H1 (cell line): ENCODE measurements around the gene MESD. TPM values are rescaled to one million over a fixed set of nuclear protein-coding genes. Genes with fewer than 3 reads are reported as not detected.

Experiments used
- CTCF ChIA-PET: fragments of 300-600 bp; sonication (Branson Sonifier 250); formaldehyde crosslinking; loops from one replicate; lab custom pipeline; 2021; ENCODE audit not compliant: partially characterized antibody; lab: Charles Lee
- POLR2A ChIA-PET: fragments of 300-600 bp; sonication (Branson Sonifier 250); formaldehyde crosslinking; loops from one replicate; lab custom pipeline; 2021; ENCODE audit warnings: inconsistent platforms; ENCODE audit not compliant: partially characterized antibody; lab: Charles Lee
- DNase-seq, 2 experiments: peaks; one replicate each; pipeline versions ENCODE4 v3.0.0 to v3.0.0-alpha.2; 2010 to 2022; ENCODE audit warnings: low spot score in 2 of 2, low read depth in 1 of 2, mixed read lengths in 1 of 2
- FAIRE-seq: peaks from 2 replicates; lab custom pipeline; 2011; peaks lifted over from hg19 to GRCh38; lab: Jason Lieb, UNC
- H2AFZ ChIP-seq: 2 replicates; pipeline ENCODE4 v1.8.1; 2012; ENCODE audit warnings: low read length, inconsistent platforms
- H2AK5ac ChIP-seq: 2 replicates; pipeline ENCODE4 v1.6.1; 2013; ENCODE audit warnings: low read depth, low read length
- H2BK120ac ChIP-seq: replicated peaks from 2 replicates; pipeline ENCODE3; 2013; ENCODE audit warnings: low read depth, low read length, inconsistent platforms
- H2BK12ac ChIP-seq: 2 replicates; pipeline ENCODE4 v1.6.1; 2013; ENCODE audit warnings: low read depth, low read length
- H2BK15ac ChIP-seq: 2 replicates; pipeline ENCODE4 v1.6.1; 2013; ENCODE audit warnings: low read length
- H2BK20ac ChIP-seq: 2 replicates; pipeline ENCODE4 v1.6.1; 2013; ENCODE audit warnings: low read length
- H2BK5ac ChIP-seq: 2 replicates; pipeline ENCODE4 v1.6.1; 2013; ENCODE audit warnings: low read depth, low read length
- H3K14ac ChIP-seq: 2 replicates; pipeline ENCODE4 v1.6.1; 2013; ENCODE audit warnings: inconsistent platforms; ENCODE audit not compliant: insufficient read length
- H3K18ac ChIP-seq: 2 replicates; pipeline ENCODE4 v1.6.1; 2013; ENCODE audit warnings: low read length; ENCODE audit errors: extremely low read depth
- H3K23ac ChIP-seq: 2 replicates; pipeline ENCODE4 v1.6.1; 2013; ENCODE audit warnings: inconsistent platforms; ENCODE audit not compliant: insufficient read length
- H3K23me2 ChIP-seq: 2 replicates; pipeline ENCODE4 v1.6.1; 2013; ENCODE audit warnings: low read depth, low read length
- H3K27ac ChIP-seq: 2 replicates; pipeline ENCODE4 v1.6.1; 2011; ENCODE audit warnings: low read depth, low read length, inconsistent platforms
- H3K27me3 ChIP-seq, 4 experiments: replicated peaks in 1 of 4; 1 replicate in 1 of 4; 2 replicates in 3 of 4; pipeline versions ENCODE4 v1.6.1 to v1.8.1; 2011 to 2013; ENCODE audit warnings: low read length in 3 of 4, mild to moderate bottlenecking in 3 of 4, inconsistent platforms in 2 of 4, mixed read lengths in 2 of 4, moderate library complexity in 1 of 4; ENCODE audit not compliant: control insufficient read depth in 3 of 4, insufficient read depth in 3 of 4; ENCODE audit errors: extremely low read depth in 1 of 4
- H3K36me3 ChIP-seq, 4 experiments: 2 replicates each; pipeline versions ENCODE4 v1.6.1 to v1.8.1; 2011 to 2013; ENCODE audit warnings: mild to moderate bottlenecking in 4 of 4, low read length in 3 of 4, moderate library complexity in 2 of 4, control low read depth in 1 of 4, inconsistent platforms in 1 of 4; ENCODE audit not compliant: insufficient read depth in 4 of 4, control insufficient read depth in 2 of 4
- H3K4ac ChIP-seq: replicated peaks from 2 replicates; pipeline ENCODE3; 2013; ENCODE audit warnings: low read length, low read depth, mixed read lengths, inconsistent platforms; ENCODE audit not compliant: insufficient read length
- H3K4me1 ChIP-seq, 4 experiments: replicated peaks in 1 of 4; 1 replicate in 1 of 4; 2 replicates in 3 of 4; pipeline versions ENCODE4 v1.6.1 to v1.8.1; 2011 to 2013; ENCODE audit warnings: low read length in 3 of 4, inconsistent platforms in 2 of 4, mixed read lengths in 1 of 4; ENCODE audit not compliant: insufficient read depth in 4 of 4, control insufficient read depth in 3 of 4
- H3K4me2 ChIP-seq, 2 experiments: 2 replicates each; pipeline versions ENCODE4 v1.6.1 to v1.8.1; 2011 to 2013; ENCODE audit warnings: low read depth in 2 of 2, low read length in 2 of 2, control low read depth in 1 of 2, inconsistent platforms in 1 of 2, mild to moderate bottlenecking in 1 of 2; ENCODE audit not compliant: insufficient read depth in 1 of 2
- H3K4me3 ChIP-seq, 4 experiments: fragments of 200-600, 300-600 bp in 1 of 4; sonication (generic), shearing (Covaris generic), sonication (Bioruptor Twin) in 1 of 4; 2 replicates each; pipeline versions ENCODE4 v1.5.1 to v1.8.1; 2011 to 2016; ENCODE audit warnings: low read length in 4 of 4, low read depth in 3 of 4, control low read depth in 2 of 4, inconsistent platforms in 2 of 4, mild to moderate bottlenecking in 2 of 4, mixed read lengths in 1 of 4, moderate library complexity in 1 of 4; ENCODE audit not compliant: insufficient read depth in 2 of 4; ENCODE audit errors: extremely low read depth in 1 of 4
- H3K56ac ChIP-seq: replicated peaks from 2 replicates; pipeline ENCODE3; 2013; ENCODE audit warnings: low read depth, mild to moderate bottlenecking, mixed read lengths, low read length, inconsistent platforms; ENCODE audit not compliant: insufficient read length
- H3K79me1 ChIP-seq: 2 replicates; pipeline ENCODE4 v1.6.1; 2013; ENCODE audit warnings: low read depth, low read length, control low read depth
- H3K79me2 ChIP-seq, 2 experiments: 2 replicates each; pipeline versions ENCODE4 v1.6.1 to v1.8.1; 2012 to 2013; ENCODE audit warnings: low read length in 2 of 2, mild to moderate bottlenecking in 2 of 2, inconsistent platforms in 1 of 2; ENCODE audit not compliant: insufficient read depth in 2 of 2, control insufficient read depth in 1 of 2
- H3K9ac ChIP-seq, 4 experiments: replicated peaks in 1 of 4; 1 replicate in 1 of 4; 2 replicates in 3 of 4; pipeline versions ENCODE4 v1.6.1 to v1.8.1; 2011 to 2013; ENCODE audit warnings: low read depth in 3 of 4, low read length in 3 of 4, control low read depth in 2 of 4, mild to moderate bottlenecking in 2 of 4, moderate library complexity in 2 of 4, inconsistent platforms in 1 of 4; ENCODE audit errors: extremely low read depth in 1 of 4
- H3K9me3 ChIP-seq, 2 experiments: 2 replicates each; pipeline versions ENCODE4 v1.6.1 to v1.8.1; 2012 to 2013; ENCODE audit warnings: mild to moderate bottlenecking in 2 of 2, moderate library complexity in 2 of 2, control low read depth in 1 of 2, inconsistent platforms in 1 of 2, low read depth in 1 of 2, low read length in 1 of 2, mixed read lengths in 1 of 2; ENCODE audit not compliant: insufficient read depth in 2 of 2
- H4K20me1 ChIP-seq, 2 experiments: replicated peaks in 1 of 2; 2 replicates each; pipeline versions ENCODE3 to v1.8.1; 2011 to 2013; ENCODE audit warnings: inconsistent platforms in 2 of 2, low read length in 2 of 2, mild to moderate bottlenecking in 1 of 2; ENCODE audit not compliant: insufficient read depth in 2 of 2, control insufficient read depth in 1 of 2
- H4K5ac ChIP-seq: 2 replicates; pipeline ENCODE4 v1.6.1; 2013; ENCODE audit warnings: low read length, low read depth, mixed read lengths, inconsistent platforms; ENCODE audit not compliant: insufficient read length
- H4K8ac ChIP-seq: 2 replicates; pipeline ENCODE4 v1.8.0; 2013; ENCODE audit warnings: mild to moderate bottlenecking, moderate library complexity, low read length, inconsistent platforms; ENCODE audit not compliant: insufficient read depth; ENCODE audit errors: extremely low read depth
- H4K91ac ChIP-seq: replicated peaks from 2 replicates; pipeline ENCODE3; 2013; ENCODE audit warnings: low read length, mixed read lengths, inconsistent platforms; ENCODE audit not compliant: insufficient read length
- BRCA1 ChIP-seq: IDR thresholded peaks from 2 replicates; pipeline ENCODE4 v1.6.1; 2012; ENCODE audit warnings: low read depth, low read length, improper control_type of control experiment
- CBX5 ChIP-seq: fragments of 300-800, 300-1000 bp; sonication (generic); IDR thresholded peaks from 2 replicates; pipeline ENCODE4 v1.7.1; 2016; ENCODE audit warnings: antibody characterized with exemption, low read length, low read depth
- GTF2F1 ChIP-seq: IDR thresholded peaks from 2 replicates; pipeline ENCODE4 v1.6.1; 2012; ENCODE audit warnings: low read depth, low read length, improper control_type of control experiment, borderline replicate concordance
- HDAC2 ChIP-seq, 2 experiments: fragments of 300-600 bp in 1 of 2; sonication (generic) in 1 of 2; IDR thresholded peaks; 2 replicates each; pipeline ENCODE4 v1.6.1; 2011 to 2012; ENCODE audit warnings: low read depth in 2 of 2, low read length in 2 of 2, mild to moderate bottlenecking in 2 of 2, moderate library complexity in 2 of 2, borderline replicate concordance in 1 of 2, inconsistent platforms in 1 of 2
- JUND ChIP-seq: IDR thresholded peaks from 2 replicates; pipeline ENCODE4 v1.6.1; 2011; ENCODE audit warnings: mild to moderate bottlenecking, improper control_type of control experiment, low read length
- KDM1A ChIP-seq: fragments of 200-600, 300-600 bp; sonication (generic); IDR thresholded peaks from 2 replicates; pipeline ENCODE4 v1.7.1; 2016; ENCODE audit warnings: mild to moderate bottlenecking, low read length, borderline replicate concordance
- KDM4A ChIP-seq: IDR thresholded peaks from one replicate; pipeline ENCODE4 v1.7.1; 2012; ENCODE audit warnings: low read depth, mild to moderate bottlenecking, moderate library complexity, low read length, inconsistent platforms; ENCODE audit not compliant: severe bottlenecking
- RBBP5 ChIP-seq: IDR thresholded peaks from 2 replicates; pipeline ENCODE4 v1.7.1; 2012; ENCODE audit warnings: low read depth, mild to moderate bottlenecking, inconsistent platforms, low read length, moderate library complexity, borderline replicate concordance
- SIRT6 ChIP-seq: IDR thresholded peaks from one replicate; pipeline ENCODE4 v1.7.1; 2012; ENCODE audit warnings: low read length, inconsistent platforms
- SP2 ChIP-seq: IDR thresholded peaks from 2 replicates; pipeline ENCODE4 v1.6.1; 2012; ENCODE audit warnings: mild to moderate bottlenecking, low read length, inconsistent platforms
- YY1 ChIP-seq: IDR thresholded peaks from 2 replicates; pipeline ENCODE4 v1.6.1; 2011; ENCODE audit warnings: low read depth, mild to moderate bottlenecking, low read length
- ZNF274 ChIP-seq: IDR thresholded peaks from 2 replicates; pipeline ENCODE4 v1.7.0; 2012; ENCODE audit warnings: low read length, borderline replicate concordance; ENCODE audit errors: extremely low read depth
- WGBS, 2 experiments: shearing (Covaris generic) in 1 of 2; methylation state at CpG; one replicate each; pipeline versions ENCODE4 v1.1.6 to v1.1.7; 2013 to 2015; ENCODE audit warnings: low lambda C conversion rate in 2 of 2, mixed read lengths in 2 of 2, inconsistent platforms in 1 of 2, low coverage in 1 of 2, missing lambda C conversion rate in 1 of 2; ENCODE audit not compliant: insufficient replicate concordance in 2 of 2, insufficient coverage in 1 of 2, insufficient read length in 1 of 2; ENCODE audit errors: extremely low coverage in 1 of 2, missing lambda C conversion rate in 1 of 2; 5-methylcytosine and 5-hydroxymethylcytosine counted together
- polyA plus RNA-seq, 7 experiments: library from polyadenylated mRNA; depleted of rRNA in 3 of 7; stranded (reverse) in 5 of 7; unstranded in 2 of 7; fragments of >200 nt in 5 of 7; fragments of 200-250 nt in 2 of 7; gene quantifications; 1 replicate in 5 of 7; 2 replicates in 1 of 7; 4 replicates in 1 of 7; pipeline versions ENCODE4 v1.2.1 to v1.2.3, GENCODE V29; 2011 to 2013; ENCODE audit warnings: missing spikeins in 2 of 7, mixed read lengths in 2 of 7
- total RNA-seq: library from RNA; stranded (reverse); fragmentation: NEBNext Ultra II Directional; extraction: Animal tissue kit (Norgen Biotek cat#: 25700); gene quantifications from 2 replicates; pipeline ENCODE4 v1.2.1, GENCODE V29; 2021
- TF ChIP-seq, protein P1 (sequence below): IDR thresholded peaks from 2 replicates; pipeline ENCODE4 v1.6.1; 2011; ENCODE audit warnings: low read length, improper control_type of control experiment

MESD gene
- total and polyA plus RNA-seq, 2 of the 8 experiments (the other 6 are each of a cell fraction or from before 2014, with no cell fraction given): 11.0 to 28.3 TPM

DNA sequence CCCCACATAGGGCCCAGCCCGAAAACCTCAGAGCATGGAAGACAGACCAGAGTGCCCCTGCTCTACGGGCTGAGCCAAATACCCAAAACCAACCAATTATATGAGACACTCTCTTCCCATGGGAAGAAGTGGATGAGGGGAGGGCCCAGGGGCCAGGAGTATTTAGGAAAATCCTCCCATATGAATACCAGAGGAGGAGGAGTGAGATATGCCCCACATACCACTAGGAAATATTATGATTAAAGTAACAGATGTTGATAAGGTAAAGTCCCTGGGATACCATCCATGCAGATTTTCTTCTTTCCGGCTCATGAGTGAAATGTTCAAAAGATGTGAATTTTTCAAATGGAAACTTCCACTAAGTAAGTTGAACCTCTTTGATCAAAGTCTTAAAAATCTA lies 50.4 kb downstream of the MESD start:
- FAIRE-seq: no peak
- POLR2A ChIA-PET: no interaction called here

More for the DNA sequence above, 50.4 kb downstream of the MESD start:
- H3K9me3 ChIP-seq: no peaks in the 10 kb centered on the region
- H2BK120ac ChIP-seq: no peak overlapping the region
- TF ChIP-seq, protein P1, sequence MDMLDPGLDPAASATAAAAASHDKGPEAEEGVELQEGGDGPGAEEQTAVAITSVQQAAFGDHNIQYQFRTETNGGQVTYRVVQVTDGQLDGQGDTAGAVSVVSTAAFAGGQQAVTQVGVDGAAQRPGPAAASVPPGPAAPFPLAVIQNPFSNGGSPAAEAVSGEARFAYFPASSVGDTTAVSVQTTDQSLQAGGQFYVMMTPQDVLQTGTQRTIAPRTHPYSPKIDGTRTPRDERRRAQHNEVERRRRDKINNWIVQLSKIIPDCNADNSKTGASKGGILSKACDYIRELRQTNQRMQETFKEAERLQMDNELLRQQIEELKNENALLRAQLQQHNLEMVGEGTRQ: no peak
- no peak for TF ChIP-seq BRCA1
- TF ChIP-seq GTF2F1: no peak
- no peak for TF ChIP-seq YY1
- no peak for TF ChIP-seq KDM1A
- no peak for TF ChIP-seq SP2
- no peak for TF ChIP-seq SIRT6
- no peak for TF ChIP-seq ZNF274
- no peak for TF ChIP-seq RBBP5
- no peak for TF ChIP-seq CBX5
- TF ChIP-seq KDM4A: no peak
- TF ChIP-seq HDAC2 (IDR thresholded peaks at IDR 0.05; ENCODE audit: borderline replicate concordance in 1 of 2, low read depth in 2 of 2, low read length in 2 of 2): no peak
- no peak for TF ChIP-seq JUND
- TF ChIP-seq, all 59 proteins: peak for 0
- H4K91ac ChIP-seq: no peak overlapping the region
- H2AK5ac ChIP-seq: no peak overlapping the region
- H3K9ac ChIP-seq: no peak overlapping the region
- H4K5ac ChIP-seq: no peak overlapping the region
- no peaks in the 10 kb centered on the region; the same call in 1 of the 2 replicates for H3K23me2 ChIP-seq
- no peak overlapping the region for H3K14ac ChIP-seq
- WGBS, 2 experiments: 90% methylated on average over 3 of the region's 3 CpGs; no CpG with 5 or more reads in 1 of the 2 experiments
- DNase-seq: no peak
- no peak overlapping the region for H3K4me2 ChIP-seq
- no peaks in the 10 kb centered on the region for H3K27me3 ChIP-seq
- no peak overlapping the region for H2BK12ac ChIP-seq
- no peak overlapping the region for H2BK20ac ChIP-seq
- H3K27ac ChIP-seq: no peak overlapping the region
- CTCF ChIA-PET: interaction anchor here (1.2 to 2.3 kb wide), 3 partner anchors 11 to 31 kb away, joined by 3 to 12 read pairs (median 4); no protein-coding TSS in a partner anchor
- H4K20me1 ChIP-seq: peaks cover 0 to 3% of the 10 kb centered on the region in 2 experiments
- no peak overlapping the region for H3K4ac ChIP-seq
- no peak overlapping the region for H2BK5ac ChIP-seq
- H4K8ac ChIP-seq: no peak overlapping the region
- no peaks in the 10 kb centered on the region for H3K79me1 ChIP-seq
- no peak overlapping the region for H2AFZ ChIP-seq
- no peak overlapping the region for H3K18ac ChIP-seq
- peaks cover 0 to 4% (median 1%) of the 10 kb centered on the region in 4 experiments; a peak in 4 of 8 replicates for H3K36me3 ChIP-seq
- no peaks in the 10 kb centered on the region for H3K79me2 ChIP-seq
- no peak overlapping the region for H3K56ac ChIP-seq
- H3K4me3 ChIP-seq: no peak overlapping the region
- H3K23ac ChIP-seq: no peak overlapping the region
- H2BK15ac ChIP-seq: no peak overlapping the region
- H3K4me1 ChIP-seq: peaks cover 0 to 2% (median 0%) of the 10 kb centered on the region in 4 experiments; a peak in 1 of 7 replicates
